ENCODE data around the gene CRLF2. TPM values are rescaled to one million over a fixed set of nuclear protein-coding genes. Genes with fewer than 3 reads are reported as not detected.
"Not testable (repeated sequence)": the region's sequence is repeated elsewhere in the genome, so short reads cannot be mapped to it uniquely, and the experiment has no call there.

Gene CRLF2
- total RNA-seq, 2 experiments from 2014 or later = 0.44 to 1.3 TPM

- Mint-ChIP-seq H3K27ac (no peak overlapping the region), H3K36me3 (no peaks in the 10 kb centered on the region), H3K4me3 (no peak overlapping the region), H3K4me1 (ENCODE audit: low read depth) (peaks cover 4% of the 10 kb centered on the region), H3K9me3 (no peaks in the 10 kb centered on the region), H3K27me3 (peaks cover 3% of the 10 kb centered on the region)
- DNase-seq = no peak
- ChIA-PET POLR2A (no interaction called here), CTCF (no interaction called here)
- intact Hi-C loops (cut with micrococcal nuclease) = no loop called here
Measured at GRCh38 chrX:1231850-1232465, 19.5 kb upstream of the CRLF2 start.

- CTCF ChIA-PET; H3K27me3 Mint-ChIP-seq; H3K4me3 Mint-ChIP-seq; H3K9me3 Mint-ChIP-seq; DNase-seq; H3K27ac Mint-ChIP-seq; H3K36me3 Mint-ChIP-seq; intact Hi-C loops (cut with micrococcal nuclease); H3K4me1 Mint-ChIP-seq (ENCODE audit: low read depth); POLR2A ChIA-PET: not testable (repeated sequence)
Measured at GRCh38 chrX:1228101-1228500, 15.7 kb upstream of the CRLF2 start.

GRCh38 chrX:1226249-1226648 is 13.8 kb upstream of the CRLF2 start:
- no peak for DNase-seq
- Mint-ChIP-seq H3K27ac (no peak overlapping the region), H3K36me3 (peaks cover 5% of the 10 kb centered on the region), H3K4me3 (no peak overlapping the region), H3K9me3 (peaks cover 19% of the 10 kb centered on the region), H3K27me3 (no peaks in the 10 kb centered on the region), H3K4me1 (ENCODE audit: low read depth) (peaks cover 6% of the 10 kb centered on the region)
- CTCF ChIA-PET = no interaction called here
- POLR2A ChIA-PET = no interaction called here
- intact Hi-C loops (cut with micrococcal nuclease) = no loop called here

GRCh38 chrX:1224954-1225353 is 12.5 kb upstream of the CRLF2 start:
- H3K36me3 Mint-ChIP-seq = peaks cover 5% of the 10 kb centered on the region
- ChIA-PET CTCF (no interaction called here), POLR2A (no interaction called here)
- no peak overlapping the region for H3K27ac Mint-ChIP-seq
- intact Hi-C loops (cut with micrococcal nuclease) = loop anchor here (2.0 kb wide), 1 partner anchor 18 kb away; no protein-coding TSS in a partner anchor
- peaks cover 19% of the 10 kb centered on the region for H3K9me3 Mint-ChIP-seq
- no peak overlapping the region for H3K4me3 Mint-ChIP-seq
- H3K27me3 Mint-ChIP-seq = no peaks in the 10 kb centered on the region
- H3K4me1 Mint-ChIP-seq (ENCODE audit: low read depth) = peaks cover 6% of the 10 kb centered on the region
- DNase-seq = peak; percentile 39

GRCh38 chrX:1223242-1223600 is 10.8 kb upstream of the CRLF2 start:
- Mint-ChIP-seq H3K4me3 (no peak overlapping the region), H3K4me1 (ENCODE audit: low read depth) (peaks cover 6% of the 10 kb centered on the region), H3K36me3 (peaks cover 5% of the 10 kb centered on the region), H3K27me3 (no peaks in the 10 kb centered on the region), H3K27ac (no peak overlapping the region), H3K9me3 (peaks cover 19% of the 10 kb centered on the region)
- intact Hi-C loops (cut with micrococcal nuclease) = no loop called here
- no peak for DNase-seq
- ChIA-PET CTCF (no interaction called here), POLR2A (no interaction called here)

GRCh38 chrX:1222531-1223241 is 10.2 kb upstream of the CRLF2 start:
- POLR2A ChIA-PET = no interaction called here
- no peak overlapping the region for H3K4me3 Mint-ChIP-seq
- H3K4me1 Mint-ChIP-seq (ENCODE audit: low read depth) = peaks cover 6% of the 10 kb centered on the region
- H3K27ac Mint-ChIP-seq = no peak overlapping the region
- CTCF ChIA-PET = no interaction called here
- intact Hi-C loops (cut with micrococcal nuclease) = no loop called here
- H3K27me3 Mint-ChIP-seq = no peaks in the 10 kb centered on the region
- H3K36me3 Mint-ChIP-seq = peaks cover 5% of the 10 kb centered on the region
- H3K9me3 Mint-ChIP-seq = peaks cover 19% of the 10 kb centered on the region
- DNase-seq = no peak

- Mint-ChIP-seq H3K4me1 (ENCODE audit: low read depth) (peaks cover 6% of the 10 kb centered on the region), H3K27me3 (peaks cover 3% of the 10 kb centered on the region), H3K9me3 (peaks cover 19% of the 10 kb centered on the region), H3K27ac (no peak overlapping the region), H3K36me3 (peaks cover 5% of the 10 kb centered on the region), H3K4me3 (no peak overlapping the region)
- intact Hi-C loops (cut with micrococcal nuclease) = no loop called here
- ChIA-PET POLR2A (no interaction called here), CTCF (no interaction called here)
- no peak for DNase-seq
Measured at GRCh38 chrX:1221296-1221845, 8.9 kb upstream of the CRLF2 start.

GRCh38 chrX:1218286-1218685 is 5.8 kb upstream of the CRLF2 start:
- DNase-seq = no peak
- Mint-ChIP-seq H3K27me3 (peaks cover 5% of the 10 kb centered on the region), H3K4me1 (ENCODE audit: low read depth) (peaks cover 4% of the 10 kb centered on the region), H3K27ac (no peak overlapping the region), H3K36me3 (peaks cover 3% of the 10 kb centered on the region), H3K4me3 (no peak overlapping the region), H3K9me3 (peaks cover 12% of the 10 kb centered on the region)
- intact Hi-C loops (cut with micrococcal nuclease) = no loop called here
- POLR2A ChIA-PET = no interaction called here
- CTCF ChIA-PET = no interaction called here

- CTCF ChIA-PET = no interaction called here
- Mint-ChIP-seq H3K27ac (no peak overlapping the region), H3K9me3 (no peaks in the 10 kb centered on the region), H3K27me3 (peaks cover 5% of the 10 kb centered on the region), H3K36me3 (peaks cover 2% of the 10 kb centered on the region), H3K4me1 (ENCODE audit: low read depth) (peaks cover 18% of the 10 kb centered on the region), H3K4me3 (no peak overlapping the region)
- no peak for DNase-seq
- POLR2A ChIA-PET = no interaction called here
- intact Hi-C loops (cut with micrococcal nuclease) = no loop called here
Measured at GRCh38 chrX:1215123-1215823, 2.8 kb upstream of the CRLF2 start.

- Mint-ChIP-seq H3K36me3 (peaks cover 2% of the 10 kb centered on the region), H3K9me3 (no peaks in the 10 kb centered on the region), H3K27me3 (peaks cover 5% of the 10 kb centered on the region), H3K4me3 (no peak overlapping the region), H3K4me1 (ENCODE audit: low read depth) (peaks cover 25% of the 10 kb centered on the region), H3K27ac (no peak overlapping the region)
- DNase-seq = no peak
- POLR2A ChIA-PET = no interaction called here
- intact Hi-C loops (cut with micrococcal nuclease) = loop anchor here (2.0 kb wide), 1 partner anchor 179 kb away; the partner anchor contains the start of gene SLC25A6
- CTCF ChIA-PET = no interaction called here
Measured at GRCh38 chrX:1213971-1214370, 1.5 kb upstream of the CRLF2 start.

GRCh38 chrX:1210844-1211243 is 1.6 kb downstream of the CRLF2 start:
- Mint-ChIP-seq H3K4me1 (ENCODE audit: low read depth) (peaks cover 41% of the 10 kb centered on the region), H3K27me3 (peaks cover 6% of the 10 kb centered on the region), H3K27ac (no peak overlapping the region), H3K4me3 (no peak overlapping the region), H3K9me3 (no peaks in the 10 kb centered on the region), H3K36me3 (peaks cover 2% of the 10 kb centered on the region)
- ChIA-PET CTCF (no interaction called here), POLR2A (no interaction called here)
- DNase-seq = no peak
- intact Hi-C loops (cut with micrococcal nuclease) = no loop called here

GRCh38 chrX:1207496-1208025 is 4.9 kb downstream of the CRLF2 start:
- H3K27me3 Mint-ChIP-seq = peaks cover 3% of the 10 kb centered on the region
- intact Hi-C loops (cut with micrococcal nuclease) = loop anchor here (1.0 to 5.0 kb wide), 5 partner anchors 36 to 889 kb away; partner anchors contain the start of genes ASMTL and GTPBP6
- no peaks in the 10 kb centered on the region for H3K9me3 Mint-ChIP-seq
- H3K27ac Mint-ChIP-seq = peak overlapping the region; percentile 83
- peaks cover 2% of the 10 kb centered on the region for H3K36me3 Mint-ChIP-seq
- ChIA-PET POLR2A (no interaction called here), CTCF (no interaction called here)
- DNase-seq = peak; percentile 27
- H3K4me3 Mint-ChIP-seq = peak overlapping the region; percentile 65
- H3K4me1 Mint-ChIP-seq (ENCODE audit: low read depth) = peaks cover 42% of the 10 kb centered on the region

Measured in activated CD4-positive, alpha-beta memory T cell treated with anti-CD3 and anti-CD28 coated beads for 36 hours (primary cell).